ENCODE data around the gene UBE2F.

The UBE2F gene

DNA sequence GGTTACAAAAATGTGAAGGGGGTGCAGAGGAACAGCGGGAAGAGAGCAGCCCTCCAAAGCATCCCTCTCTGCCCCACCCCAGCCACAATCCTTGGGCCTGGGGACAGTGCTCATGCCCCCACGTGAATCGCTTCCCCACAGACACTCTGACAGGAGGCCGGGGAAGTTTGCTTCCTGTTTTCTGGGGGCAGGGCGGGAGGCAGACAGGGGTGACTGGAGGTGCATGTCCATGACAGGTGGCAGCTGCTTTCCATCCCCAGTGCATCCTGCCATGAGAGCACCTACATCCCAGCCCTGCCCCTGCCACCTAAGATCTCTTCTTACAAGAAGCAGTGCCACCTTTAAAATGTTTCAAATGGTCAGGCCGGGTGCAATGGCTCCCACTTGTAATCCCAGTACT lies 47.2 kb upstream of the UBE2F start:
- no peak for ATAC-seq
- TF ChIP-seq TSHZ2 (CRISPR knock-in tag; IDR thresholded peaks at IDR 0.05) (no peak), CSDC2 (CRISPR knock-in tag; IDR thresholded peaks at IDR 0.05) (no peak), ARNTL (CRISPR knock-in tag; IDR thresholded peaks at IDR 0.05; ENCODE audit: borderline replicate concordance, low read depth) (no peak), RARB (CRISPR knock-in tag; IDR thresholded peaks at IDR 0.05) (no peak), ZFP30 (CRISPR knock-in tag; IDR thresholded peaks at IDR 0.05) (no peak), ESRRG (CRISPR knock-in tag; IDR thresholded peaks at IDR 0.05) (no peak), OSR1 (CRISPR knock-in tag; IDR thresholded peaks at IDR 0.05) (no peak), SNAI2 (CRISPR knock-in tag; IDR thresholded peaks at IDR 0.05) (no peak), TCF4 (CRISPR knock-in tag; IDR thresholded peaks at IDR 0.05; ENCODE audit: borderline replicate concordance) (no peak), CREB5 (CRISPR knock-in tag; IDR thresholded peaks at IDR 0.05; ENCODE audit: low read depth) (no peak)

- ATAC-seq: no peak
- TF ChIP-seq, protein P1, sequence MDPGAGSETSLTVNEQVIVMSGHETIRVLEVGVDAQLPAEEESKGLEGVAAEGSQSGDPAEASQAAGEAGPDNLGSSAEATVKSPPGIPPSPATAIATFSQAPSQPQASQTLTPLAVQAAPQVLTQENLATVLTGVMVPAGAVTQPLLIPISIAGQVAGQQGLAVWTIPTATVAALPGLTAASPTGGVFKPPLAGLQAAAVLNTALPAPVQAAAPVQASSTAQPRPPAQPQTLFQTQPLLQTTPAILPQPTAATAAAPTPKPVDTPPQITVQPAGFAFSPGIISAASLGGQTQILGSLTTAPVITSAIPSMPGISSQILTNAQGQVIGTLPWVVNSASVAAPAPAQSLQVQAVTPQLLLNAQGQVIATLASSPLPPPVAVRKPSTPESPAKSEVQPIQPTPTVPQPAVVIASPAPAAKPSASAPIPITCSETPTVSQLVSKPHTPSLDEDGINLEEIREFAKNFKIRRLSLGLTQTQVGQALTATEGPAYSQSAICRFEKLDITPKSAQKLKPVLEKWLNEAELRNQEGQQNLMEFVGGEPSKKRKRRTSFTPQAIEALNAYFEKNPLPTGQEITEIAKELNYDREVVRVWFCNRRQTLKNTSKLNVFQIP (CRISPR knock-in tag; IDR thresholded peaks at IDR 0.05; ENCODE audit: borderline replicate concordance, low read depth): no peak
- no peak for TF ChIP-seq PPARA (CRISPR knock-in tag; IDR thresholded peaks at IDR 0.05; ENCODE audit: borderline replicate concordance)
Observed at GRCh38 chr2:237920673-237921072, 46.1 kb upstream of the UBE2F start.

DNA sequence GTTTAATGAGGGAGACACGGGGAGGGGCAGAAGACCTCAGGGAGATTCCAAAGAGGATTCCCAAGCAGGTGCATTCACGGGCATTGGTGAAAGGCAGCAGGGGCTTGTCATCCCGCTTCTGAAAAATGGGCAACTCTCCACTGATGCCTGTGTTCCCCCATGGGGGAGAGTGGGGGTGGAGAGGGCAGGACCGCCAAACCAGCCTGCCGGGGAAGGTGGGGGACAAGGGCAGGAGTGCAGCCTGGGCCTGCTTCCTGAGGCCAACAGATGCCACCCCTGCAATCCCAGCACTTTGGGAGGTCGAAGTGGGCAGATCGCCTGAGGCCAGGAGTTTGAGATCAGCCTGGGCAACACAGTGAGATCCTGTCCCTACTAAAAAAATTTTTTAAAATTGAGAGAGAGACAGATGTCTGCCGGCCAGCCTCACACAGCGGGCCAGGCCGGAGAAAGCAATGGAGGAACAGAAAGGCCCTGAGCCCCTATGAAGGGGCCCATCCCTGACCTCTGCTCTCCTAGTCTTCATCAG lies 44.8 kb upstream of the UBE2F start:
- TF ChIP-seq TSHZ2 (CRISPR knock-in tag; IDR thresholded peaks at IDR 0.05): no peak
- TF ChIP-seq CSDC2 (CRISPR knock-in tag; IDR thresholded peaks at IDR 0.05): no peak
- TF ChIP-seq CSRNP3 (CRISPR knock-in tag; IDR thresholded peaks at IDR 0.05): no peak
- TF ChIP-seq ISL1 (CRISPR knock-in tag; IDR thresholded peaks at IDR 0.05): no peak
- no peak for TF ChIP-seq GLIS3 (CRISPR knock-in tag; IDR thresholded peaks at IDR 0.05)
- TF ChIP-seq, protein P1 (CRISPR knock-in tag; IDR thresholded peaks at IDR 0.05; ENCODE audit: borderline replicate concordance, low read depth): no peak
- TF ChIP-seq SNAI2 (CRISPR knock-in tag; IDR thresholded peaks at IDR 0.05): no peak
- TF ChIP-seq ZC3H10 (CRISPR knock-in tag; IDR thresholded peaks at IDR 0.05): no peak
- TF ChIP-seq ESRRG (CRISPR knock-in tag; IDR thresholded peaks at IDR 0.05): no peak
- no peak for TF ChIP-seq TOX (CRISPR knock-in tag; IDR thresholded peaks at IDR 0.05; ENCODE audit: borderline replicate concordance)
- no peak for TF ChIP-seq BACH2 (CRISPR knock-in tag; IDR thresholded peaks at IDR 0.05; ENCODE audit: borderline replicate concordance)
- TF ChIP-seq CREB5 (CRISPR knock-in tag; IDR thresholded peaks at IDR 0.05; ENCODE audit: low read depth): no peak
- no peak for TF ChIP-seq ZNF565 (CRISPR knock-in tag; conservative IDR thresholded peaks at IDR 0.05; ENCODE audit: low read depth)
- no peak for TF ChIP-seq ZNF70 (CRISPR knock-in tag; IDR thresholded peaks at IDR 0.05)
- ATAC-seq: no peak
